Omental fat pad (tissue), 4 donors: Measurements from ENCODE around the gene CADM4. TPM values are rescaled to one million over a fixed set of nuclear protein-coding genes. Genes with fewer than 3 reads are reported as not detected.
"Not testable (repeated sequence)": the region's sequence is repeated elsewhere in the genome, so short reads cannot be mapped to it uniquely, and the experiment has no call there.

Experiments
- ATAC-seq: fragments of 150-250 bp; one replicate; pipeline ENCODE4 v1.9.1; 2016; ENCODE audit warnings: mild to moderate bottlenecking, moderate library complexity; ENCODE audit not compliant: low FRiP score
- DNase-seq: peaks from one replicate; pipeline ENCODE4 v3.0.0-alpha.2; 2019; ENCODE audit warnings: low spot score
- total RNA-seq, 4 donors: library from RNA; depleted of rRNA; stranded (reverse); fragments of >200 nt; gene quantifications; one replicate each; pipeline ENCODE4 v1.1.0, GENCODE V29; 2016
- TF ChIP-seq, protein P1 (sequence below), 3 donors: fragments of 450-650 bp; IDR thresholded peaks; one replicate each; pipeline ENCODE4 v1.5.1; 2016 to 2017; ENCODE audit warnings: antibody characterized with exemption in 3 of 3, mild to moderate bottlenecking in 3 of 3, moderate library complexity in 2 of 3

Gene CADM4, protein sequence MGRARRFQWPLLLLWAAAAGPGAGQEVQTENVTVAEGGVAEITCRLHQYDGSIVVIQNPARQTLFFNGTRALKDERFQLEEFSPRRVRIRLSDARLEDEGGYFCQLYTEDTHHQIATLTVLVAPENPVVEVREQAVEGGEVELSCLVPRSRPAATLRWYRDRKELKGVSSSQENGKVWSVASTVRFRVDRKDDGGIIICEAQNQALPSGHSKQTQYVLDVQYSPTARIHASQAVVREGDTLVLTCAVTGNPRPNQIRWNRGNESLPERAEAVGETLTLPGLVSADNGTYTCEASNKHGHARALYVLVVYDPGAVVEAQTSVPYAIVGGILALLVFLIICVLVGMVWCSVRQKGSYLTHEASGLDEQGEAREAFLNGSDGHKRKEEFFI
- 1 to 10 TPM in 3 of 4 donors, under 1 TPM in 1; 0.79 to 3.5 (median 2.5) TPM for total RNA-seq

DNA sequence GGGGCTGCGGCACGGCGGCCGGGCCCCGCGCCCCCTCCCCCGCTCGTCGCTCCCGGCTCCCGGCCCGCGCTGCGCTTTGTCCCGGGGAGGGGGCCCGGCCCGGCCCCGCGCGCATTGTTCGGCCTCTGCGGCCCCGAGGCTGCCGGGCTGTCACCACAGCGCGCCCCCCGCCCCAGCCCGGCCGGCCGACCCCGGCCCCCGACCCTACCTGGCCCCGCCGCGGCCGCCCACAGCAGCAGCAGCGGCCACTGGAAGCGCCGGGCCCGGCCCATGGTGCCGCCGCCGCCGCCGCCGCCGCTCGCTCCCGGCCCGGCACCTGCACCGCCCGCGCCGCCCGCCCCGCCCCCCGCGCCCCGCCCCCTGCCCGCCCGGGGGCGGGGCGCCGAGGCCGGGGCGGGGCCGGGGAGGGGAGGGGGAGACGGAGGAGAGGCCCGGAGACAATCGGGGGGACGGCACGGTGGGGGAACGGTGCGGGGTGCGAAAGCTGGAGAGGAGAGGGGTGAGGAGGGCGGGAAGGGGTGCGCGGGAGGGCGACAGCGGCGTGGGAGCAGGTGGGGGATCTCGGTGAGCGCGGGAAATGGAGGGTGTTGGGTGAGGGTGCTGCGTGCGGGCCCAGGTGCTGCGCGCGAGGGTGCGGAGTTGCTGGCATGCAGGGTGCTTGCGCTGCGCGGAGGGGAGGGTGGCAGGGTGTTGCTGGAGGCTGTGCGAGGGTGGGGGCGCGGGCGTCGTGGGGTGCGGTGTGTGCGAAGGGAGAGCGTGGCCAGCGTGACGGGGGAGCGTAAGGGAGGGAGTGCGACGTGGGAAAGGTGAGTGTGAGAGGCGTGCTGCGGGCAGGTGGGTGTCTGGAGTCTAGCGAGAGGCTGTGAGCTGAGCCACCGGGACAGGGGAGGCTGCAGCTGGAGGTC lies at the start of gene CADM4:
TSS of gene CADM4 (minus strand) at position 332 of the 905 bp plus-strand sequence. CDS start at position 272, 60 bp downstream.
- DNase-seq (no peak), ATAC-seq (peak; percentile 78)
- TF ChIP-seq, protein P1, sequence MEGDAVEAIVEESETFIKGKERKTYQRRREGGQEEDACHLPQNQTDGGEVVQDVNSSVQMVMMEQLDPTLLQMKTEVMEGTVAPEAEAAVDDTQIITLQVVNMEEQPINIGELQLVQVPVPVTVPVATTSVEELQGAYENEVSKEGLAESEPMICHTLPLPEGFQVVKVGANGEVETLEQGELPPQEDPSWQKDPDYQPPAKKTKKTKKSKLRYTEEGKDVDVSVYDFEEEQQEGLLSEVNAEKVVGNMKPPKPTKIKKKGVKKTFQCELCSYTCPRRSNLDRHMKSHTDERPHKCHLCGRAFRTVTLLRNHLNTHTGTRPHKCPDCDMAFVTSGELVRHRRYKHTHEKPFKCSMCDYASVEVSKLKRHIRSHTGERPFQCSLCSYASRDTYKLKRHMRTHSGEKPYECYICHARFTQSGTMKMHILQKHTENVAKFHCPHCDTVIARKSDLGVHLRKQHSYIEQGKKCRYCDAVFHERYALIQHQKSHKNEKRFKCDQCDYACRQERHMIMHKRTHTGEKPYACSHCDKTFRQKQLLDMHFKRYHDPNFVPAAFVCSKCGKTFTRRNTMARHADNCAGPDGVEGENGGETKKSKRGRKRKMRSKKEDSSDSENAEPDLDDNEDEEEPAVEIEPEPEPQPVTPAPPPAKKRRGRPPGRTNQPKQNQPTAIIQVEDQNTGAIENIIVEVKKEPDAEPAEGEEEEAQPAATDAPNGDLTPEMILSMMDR (IDR thresholded peaks at IDR 0.05): no peak

- TF ChIP-seq, protein P1 (IDR thresholded peaks at IDR 0.05): no peak
- DNase-seq (no peak), ATAC-seq (no peak)
Observed at GRCh38 chr19:43688059-43688701, 48.5 kb upstream of the CADM4 start.

- DNase-seq (no peak), ATAC-seq (no peak)
- TF ChIP-seq, protein P1 (IDR thresholded peaks at IDR 0.05): no peak
Observed at GRCh38 chr19:43687660-43687997, 48.0 kb upstream of the CADM4 start.

GRCh38 chr19:43684326-43684725 lies 44.7 kb upstream of the CADM4 start:
- DNase-seq: no peak
- no peak for ATAC-seq
- TF ChIP-seq, protein P1 (IDR thresholded peaks at IDR 0.05): no peak

- DNase-seq (no peak), ATAC-seq (no peak)
- TF ChIP-seq, protein P1 (IDR thresholded peaks at IDR 0.05): no peak
Observed at GRCh38 chr19:43683905-43684304, 44.3 kb upstream of the CADM4 start.

DNA sequence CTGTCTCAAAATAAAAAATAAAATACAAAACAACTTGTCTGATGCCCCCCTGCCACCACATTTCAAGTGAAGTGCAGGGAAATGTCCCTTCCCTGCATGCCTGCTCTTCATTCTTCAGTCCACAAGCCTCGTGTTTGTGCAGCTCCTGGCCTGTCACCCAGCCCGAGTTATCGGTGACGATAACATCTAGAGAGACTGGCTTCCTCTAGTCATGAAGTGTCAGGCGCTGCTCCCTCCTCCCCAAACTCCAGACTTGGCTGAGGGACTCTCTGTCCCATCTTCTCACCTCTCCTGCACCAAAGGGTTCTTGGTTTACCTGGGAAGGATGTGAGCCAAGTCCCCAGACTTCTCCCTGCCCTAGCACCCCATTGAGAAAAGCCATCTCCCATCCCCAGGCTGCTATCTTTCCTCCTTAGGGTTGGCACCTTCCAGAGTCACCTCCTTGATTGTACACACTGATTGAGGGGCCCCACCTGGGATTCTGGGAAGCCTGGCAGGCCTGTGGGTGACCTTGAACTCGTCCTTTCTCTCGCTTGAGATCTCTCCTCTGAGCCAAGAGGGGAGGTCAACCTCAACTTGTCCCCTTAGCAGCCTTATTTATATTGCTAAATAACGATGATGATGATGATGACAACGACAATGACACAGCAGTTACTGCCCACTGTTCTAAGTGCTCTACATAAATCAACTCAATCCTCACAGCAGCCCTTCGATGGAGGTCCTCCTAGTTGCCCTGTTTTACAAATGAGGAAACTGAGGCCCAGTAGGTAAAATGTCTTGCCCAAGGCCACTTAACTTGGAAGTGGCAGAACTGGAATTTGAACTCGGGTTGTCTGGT lies 43.4 kb upstream of the CADM4 start:
- no peak for DNase-seq
- TF ChIP-seq, protein P1 (IDR thresholded peaks at IDR 0.05): no peak
- no peak for ATAC-seq

DNA sequence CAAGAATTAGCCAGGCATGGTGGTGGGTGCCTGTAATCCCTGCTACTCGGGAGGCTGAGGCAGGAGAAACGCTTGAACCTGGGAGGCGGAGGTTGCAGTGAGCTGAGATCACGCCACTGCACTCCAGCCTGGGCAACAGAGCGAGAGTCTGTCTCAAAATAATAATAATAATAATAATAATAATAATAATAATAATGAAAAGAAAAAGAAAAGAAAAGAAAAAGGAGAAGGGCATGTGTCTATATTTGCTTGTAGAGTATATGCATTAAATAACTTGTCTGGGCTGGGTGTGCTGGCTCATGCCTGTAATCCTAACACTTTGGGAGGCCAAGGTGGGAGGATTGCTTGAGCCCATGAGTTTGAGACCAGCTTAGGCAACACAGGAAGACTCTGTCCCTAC lies 42.6 kb upstream of the CADM4 start:
- not testable (repeated sequence) for ATAC-seq, DNase-seq
